Measurements from ENCODE around the gene SIM2. TPM values are rescaled to one million over a fixed set of nuclear protein-coding genes. Genes with fewer than 3 reads are reported as not detected.

The SIM2 gene
- total and polyA plus RNA-seq, 2 experiments from 2014 or later, result 0.31 TPM; not detected in 1

DNA sequence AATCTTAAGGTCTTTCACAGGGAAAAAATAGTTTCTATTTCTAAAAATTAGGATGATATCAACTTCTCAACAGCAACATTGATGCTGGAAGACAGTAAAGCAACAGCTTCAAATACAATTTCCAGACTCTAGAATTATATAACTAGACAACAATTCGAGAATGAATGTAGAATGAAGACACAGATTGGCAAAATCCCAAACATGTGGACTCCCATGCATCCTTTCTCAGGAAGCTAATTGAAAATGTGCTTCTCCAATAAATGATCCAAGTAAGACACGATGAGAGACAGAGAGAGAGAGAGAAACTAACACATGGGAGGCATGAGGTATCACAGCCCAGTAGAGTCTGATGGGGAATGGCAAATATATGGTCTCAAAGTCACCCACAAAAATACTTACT lies 21.5 kb upstream of the SIM2 start:
- Histone ChIP-seq H3K27me3 (peaks cover 2% of the 10 kb centered on the region), H3K36me3 (no peaks in the 10 kb centered on the region), H3K4me3 (no peak overlapping the region), H3K4me1 (ENCODE audit: low read depth) (no peaks in the 10 kb centered on the region), H3K27ac (no peak overlapping the region), H3K9me3 (ENCODE audit: low read depth) (no peaks in the 10 kb centered on the region)
- no peak for DNase-seq (ENCODE audit: low read depth in 1 of 2, low spot score in 1 of 2)
- TF ChIP-seq CTCF (IDR thresholded peaks at IDR 0.05; ENCODE audit: low read depth, low read length), result no peak

DNA sequence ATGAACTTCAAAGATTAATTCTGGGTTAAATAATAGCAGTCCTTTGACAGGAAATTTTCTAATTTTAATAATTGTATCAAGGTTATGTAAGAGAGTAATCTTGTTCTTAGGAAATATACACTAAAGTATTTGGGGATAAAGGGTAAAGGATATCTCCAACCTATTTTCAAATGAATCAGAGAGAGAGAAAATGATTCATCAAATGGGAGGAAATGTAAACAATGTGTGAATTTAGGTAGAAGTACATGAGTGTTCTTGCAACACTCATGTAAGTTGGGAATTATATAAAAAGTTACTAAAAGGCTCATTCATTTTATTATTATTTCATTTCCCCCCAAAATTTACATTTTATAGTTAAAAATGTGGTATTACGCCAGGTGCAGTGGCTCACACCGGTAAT lies 20.4 kb upstream of the SIM2 start:
- Histone ChIP-seq H3K36me3 (no peaks in the 10 kb centered on the region), H3K4me3 (no peak overlapping the region), H3K27ac (no peak overlapping the region), H3K27me3 (peaks cover 13% of the 10 kb centered on the region), H3K9me3 (ENCODE audit: low read depth) (no peaks in the 10 kb centered on the region), H3K4me1 (ENCODE audit: low read depth) (no peaks in the 10 kb centered on the region)
- TF ChIP-seq CTCF (IDR thresholded peaks at IDR 0.05; ENCODE audit: low read depth, low read length), result no peak
- no peak for DNase-seq (ENCODE audit: low read depth in 1 of 2, low spot score in 1 of 2)

DNA sequence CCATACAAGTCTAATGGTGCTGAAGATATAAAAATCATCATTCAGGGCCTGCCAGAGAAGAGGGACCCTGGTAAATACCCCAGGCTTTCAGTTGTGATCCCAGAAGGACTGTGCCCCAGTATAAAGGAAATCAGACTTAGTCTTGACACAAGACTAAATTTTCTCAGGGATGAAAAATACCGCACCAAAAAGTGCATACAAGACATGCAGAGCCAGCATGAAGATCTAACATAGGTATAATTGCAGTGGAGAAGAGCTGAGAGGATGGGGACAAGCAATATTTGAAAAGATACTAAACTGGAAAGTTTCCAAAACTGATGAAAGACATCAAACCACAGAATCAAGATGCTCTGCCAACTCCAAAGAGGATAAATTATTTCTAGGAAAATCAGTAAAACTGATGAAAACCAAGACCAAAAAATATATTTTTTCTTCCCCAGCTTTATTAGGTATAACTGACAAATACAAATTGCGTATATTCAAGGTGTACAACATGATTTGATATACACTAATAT lies 17.7 kb upstream of the SIM2 start:
- Histone ChIP-seq H3K4me3 (no peak overlapping the region), H3K9me3 (ENCODE audit: low read depth) (no peaks in the 10 kb centered on the region), H3K36me3 (no peaks in the 10 kb centered on the region), H3K27me3 (peaks cover 37% of the 10 kb centered on the region), H3K27ac (no peak overlapping the region), H3K4me1 (ENCODE audit: low read depth) (no peaks in the 10 kb centered on the region)
- no peak for TF ChIP-seq CTCF (IDR thresholded peaks at IDR 0.05; ENCODE audit: low read depth, low read length)
- no peak for DNase-seq (ENCODE audit: low read depth in 1 of 2, low spot score in 1 of 2)

DNA sequence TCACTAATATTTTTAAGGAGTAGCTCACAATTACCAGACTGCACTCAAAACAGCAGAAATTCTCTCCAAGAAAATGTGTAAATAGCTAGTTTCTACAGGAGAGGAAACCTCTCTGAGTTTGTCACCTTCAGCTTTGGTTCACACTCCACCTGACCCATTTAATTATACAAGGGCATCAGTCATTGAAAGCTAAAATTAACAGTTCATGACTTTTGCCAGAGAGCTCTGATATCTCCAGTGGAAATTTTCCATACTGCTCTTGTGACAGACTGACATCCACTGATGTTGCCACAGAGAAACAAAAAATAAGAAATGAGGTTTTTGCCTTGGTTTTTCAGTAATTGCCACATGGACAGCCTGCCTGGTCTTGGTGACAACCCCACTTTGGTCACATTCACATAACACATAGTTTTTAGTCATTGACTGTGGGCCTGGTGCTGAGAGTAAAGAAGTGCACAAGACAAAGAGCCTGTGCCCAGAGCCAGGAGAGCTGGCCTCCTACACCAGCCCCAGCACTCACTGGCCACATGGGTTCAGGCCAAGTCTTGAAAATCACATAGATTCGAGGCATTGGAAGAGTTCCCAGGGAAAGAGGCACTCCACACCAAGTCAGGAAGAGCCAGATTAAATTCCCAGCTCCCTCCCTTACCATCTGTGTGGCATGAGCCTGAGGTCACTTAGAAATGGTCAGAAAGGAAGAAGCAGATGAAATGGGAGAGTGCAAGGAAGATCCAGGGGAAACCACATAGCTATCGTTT lies 13.8 kb upstream of the SIM2 start:
- no peak for TF ChIP-seq CTCF (IDR thresholded peaks at IDR 0.05; ENCODE audit: low read depth, low read length)
- Histone ChIP-seq H3K4me1 (ENCODE audit: low read depth) (no peaks in the 10 kb centered on the region), H3K27me3 (peaks cover 70% of the 10 kb centered on the region), H3K4me3 (no peak overlapping the region), H3K9me3 (ENCODE audit: low read depth) (no peaks in the 10 kb centered on the region), H3K36me3 (no peaks in the 10 kb centered on the region), H3K27ac (no peak overlapping the region)
- no peak for DNase-seq (ENCODE audit: low read depth in 1 of 2, low spot score in 1 of 2)

DNA sequence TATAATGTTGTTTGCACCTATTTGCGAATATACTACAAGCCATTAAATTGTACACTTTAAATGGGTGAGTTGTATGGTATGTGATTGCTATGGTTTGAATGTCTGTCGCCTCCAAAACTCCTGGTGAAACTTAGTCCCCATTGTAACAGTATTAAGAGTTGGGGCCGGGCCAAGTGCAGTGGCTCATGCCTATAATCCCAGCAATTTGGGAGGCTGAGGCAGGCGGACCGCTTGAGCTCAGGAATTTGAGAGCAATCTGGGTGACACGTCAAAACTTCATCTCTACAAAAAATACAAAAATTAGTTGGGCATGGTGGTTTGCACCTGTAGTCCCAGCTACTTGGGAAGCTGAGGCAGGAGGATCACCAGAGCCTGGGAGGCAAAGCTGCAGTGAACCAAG lies 12.0 kb upstream of the SIM2 start:
- H3K4me3 ChIP-seq, result no peak overlapping the region
- H3K27ac ChIP-seq, result no peak overlapping the region
- no peaks in the 10 kb centered on the region for H3K4me1 ChIP-seq (ENCODE audit: low read depth)
- TF ChIP-seq CTCF (IDR thresholded peaks at IDR 0.05; ENCODE audit: low read depth, low read length), result no peak
- H3K36me3 ChIP-seq, result no peaks in the 10 kb centered on the region
- H3K9me3 ChIP-seq (ENCODE audit: low read depth), result no peaks in the 10 kb centered on the region
- DNase-seq (ENCODE audit: low read depth in 1 of 2, low spot score in 1 of 2), result no peak
- H3K27me3 ChIP-seq, result peaks cover 88% of the 10 kb centered on the region

Measured in cardiac muscle cell (in vitro differentiated cells and primary cell).